Upper lobe of left lung (tissue), 4 donors: ENCODE data around the gene PIGM.

ENCODE experiments used
- EP300 ChIP-seq, 4 donors: sonication (generic); formaldehyde crosslinking; IDR thresholded peaks; one replicate each; pipeline ENCODE4 v1.5.1; 2017; ENCODE audit warnings: antibody characterized with exemption in 4 of 4, control low read depth in 2 of 4
- POLR2A ChIP-seq, 4 donors: fragments of 450-650 bp; IDR thresholded peaks; one replicate each; pipeline ENCODE4 v1.5.1; 2016 to 2017; ENCODE audit warnings: antibody characterized with exemption in 4 of 4, mild to moderate bottlenecking in 2 of 4
- POLR2AphosphoS5 ChIP-seq, 2 donors: sonication (generic); formaldehyde crosslinking; IDR thresholded peaks; one replicate each; pipeline ENCODE4 v1.5.1; 2017; ENCODE audit warnings: antibody characterized with exemption in 2 of 2
- TF ChIP-seq, protein P1 (sequence below), 6 experiments: fragments of 450-650 bp in 4 of 6; fragments of 200-600 bp in 2 of 6; sonication (generic) in 2 of 6; IDR thresholded peaks; one replicate each; pipeline ENCODE4 v1.5.1; 2016 to 2019; ENCODE audit warnings: antibody characterized with exemption in 6 of 6

- no peak for TF ChIP-seq POLR2A (IDR thresholded peaks at IDR 0.05)
- TF ChIP-seq, protein P1, sequence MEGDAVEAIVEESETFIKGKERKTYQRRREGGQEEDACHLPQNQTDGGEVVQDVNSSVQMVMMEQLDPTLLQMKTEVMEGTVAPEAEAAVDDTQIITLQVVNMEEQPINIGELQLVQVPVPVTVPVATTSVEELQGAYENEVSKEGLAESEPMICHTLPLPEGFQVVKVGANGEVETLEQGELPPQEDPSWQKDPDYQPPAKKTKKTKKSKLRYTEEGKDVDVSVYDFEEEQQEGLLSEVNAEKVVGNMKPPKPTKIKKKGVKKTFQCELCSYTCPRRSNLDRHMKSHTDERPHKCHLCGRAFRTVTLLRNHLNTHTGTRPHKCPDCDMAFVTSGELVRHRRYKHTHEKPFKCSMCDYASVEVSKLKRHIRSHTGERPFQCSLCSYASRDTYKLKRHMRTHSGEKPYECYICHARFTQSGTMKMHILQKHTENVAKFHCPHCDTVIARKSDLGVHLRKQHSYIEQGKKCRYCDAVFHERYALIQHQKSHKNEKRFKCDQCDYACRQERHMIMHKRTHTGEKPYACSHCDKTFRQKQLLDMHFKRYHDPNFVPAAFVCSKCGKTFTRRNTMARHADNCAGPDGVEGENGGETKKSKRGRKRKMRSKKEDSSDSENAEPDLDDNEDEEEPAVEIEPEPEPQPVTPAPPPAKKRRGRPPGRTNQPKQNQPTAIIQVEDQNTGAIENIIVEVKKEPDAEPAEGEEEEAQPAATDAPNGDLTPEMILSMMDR (IDR thresholded peaks at IDR 0.05), result no peak
- TF ChIP-seq POLR2AphosphoS5 (IDR thresholded peaks at IDR 0.05), result no peak
- TF ChIP-seq EP300 (IDR thresholded peaks at IDR 0.05), result no peak
Observed at GRCh38 chr1:160075836-160076235, 44.0 kb upstream of the PIGM start.
